HCT116 (cell line): Measurements from ENCODE around the gene FAM20B. TPM values are rescaled to one million over a fixed set of nuclear protein-coding genes. Genes with fewer than 3 reads are reported as not detected.

Experiments used
- ATAC-seq: fragments of 200-7000 bp; cut with Tn5 transposase; 2 replicates; pipeline ENCODE4 v1.9.1; 2020; ENCODE audit warnings: mild to moderate bottlenecking, moderate library complexity
- BruUV-seq: library from RNA; stranded (reverse); fragments of 400-500 nt; replicated peaks from 2 replicates; lab custom pipeline; 2021; lab: Mats Ljungman, UMichigan
- CTCF ChIA-PET: fragments of 300-600 bp; sonication (Branson Sonifier 250); formaldehyde crosslinking; loops from one replicate; lab custom pipeline; 2021; ENCODE audit warnings: antibody characterized with exemption; lab: Charles Lee
- POLR2A ChIA-PET: fragments of 300-600, 350-600 bp; sonication (Branson Sonifier 250); formaldehyde crosslinking; loops from one replicate; lab custom pipeline; 2021; ENCODE audit warnings: antibody characterized with exemption; lab: Charles Lee
- RAD21 ChIA-PET, 2 experiments: fragments of 300-600 bp; sonication (Branson Sonifier 250); formaldehyde crosslinking; loops; one replicate each; lab custom pipeline; 2023; ENCODE audit warnings: low total read pairs in 2 of 2; ENCODE audit not compliant: uncharacterized antibody in 2 of 2, unreplicated experiment in 2 of 2, low non-redundant PET in 1 of 2; lab: Charles Lee
- DNase-seq: peaks from one replicate; pipeline ENCODE4 v3.0.0-alpha.2; 2010; ENCODE audit warnings: low read depth, low spot score
- H2AFZ ChIP-seq: fragments of 200-600 bp; shearing (Covaris generic), sonication (generic); 2 replicates; pipeline ENCODE4 v1.6.1; 2017; ENCODE audit warnings: low read depth, mixed run types, mixed read lengths, antibody characterized with exemption, low read length; ENCODE audit not compliant: poor library complexity, severe bottlenecking
- H3K27ac ChIP-seq: 2 replicates; pipeline ENCODE4 v1.5.1; 2012; ENCODE audit warnings: low read depth, low read length
- H3K27me3 ChIP-seq: fragments of 200-600 bp; sonication (generic); 2 replicates; pipeline ENCODE4 v1.6.1; 2016; ENCODE audit warnings: mixed run types, low read length, mixed read lengths; ENCODE audit not compliant: insufficient read depth
- H3K36me3 ChIP-seq, 2 experiments: fragments of 200-500 bp in 1 of 2; fragments of 200-600 bp in 1 of 2; sonication (Bioruptor generic) in 1 of 2; sonication (generic) in 1 of 2; 2 replicates each; pipeline versions ENCODE4 v1.5.1 to v1.6.1; 2014 to 2016; ENCODE audit warnings: low read length in 2 of 2, inconsistent platforms in 1 of 2, mixed read lengths in 1 of 2, mixed run types in 1 of 2; ENCODE audit not compliant: insufficient read depth in 2 of 2, control insufficient read depth in 1 of 2
- H3K4me1 ChIP-seq, 2 experiments: fragments of 200-600 bp in 1 of 2; sonication (generic) in 1 of 2; 2 replicates each; pipeline versions ENCODE4 v1.5.1 to v1.6.1; 2012 to 2017; ENCODE audit warnings: low read length in 2 of 2, inconsistent platforms in 1 of 2, mild to moderate bottlenecking in 1 of 2, mixed read lengths in 1 of 2, mixed run types in 1 of 2, moderate library complexity in 1 of 2; ENCODE audit not compliant: insufficient read depth in 2 of 2, control insufficient read depth in 1 of 2
- H3K4me2 ChIP-seq: fragments of 200-600 bp; sonication (generic); 2 replicates; pipeline ENCODE4 v1.6.1; 2017; ENCODE audit warnings: mixed run types, low read length, mixed read lengths
- H3K4me3 ChIP-seq, 2 experiments: fragments of 200-600 bp in 1 of 2; sonication (generic) in 1 of 2; replicated peaks in 1 of 2; 2 replicates each; pipeline ENCODE4 v1.5.1; 2011 to 2016; ENCODE audit warnings: low read length in 2 of 2, control low read depth in 1 of 2, low read depth in 1 of 2, mild to moderate bottlenecking in 1 of 2, mixed read lengths in 1 of 2, mixed run types in 1 of 2
- H3K79me2 ChIP-seq: fragments of 200-600 bp; sonication (generic); 2 replicates; pipeline ENCODE4 v1.6.1; 2017; ENCODE audit warnings: mild to moderate bottlenecking, mixed run types, low read length, moderate library complexity, mixed read lengths; ENCODE audit not compliant: insufficient read depth
- H3K9ac ChIP-seq: fragments of 200-600 bp; sonication (generic); 2 replicates; pipeline ENCODE4 v1.6.1; 2016; ENCODE audit warnings: low read length, mixed read lengths
- H3K9me2 ChIP-seq: fragments of 200-600 bp; sonication (generic), shearing (Covaris generic); 2 replicates; pipeline ENCODE4 v1.6.1; 2017; ENCODE audit warnings: mixed run types, mild to moderate bottlenecking, moderate library complexity; ENCODE audit not compliant: insufficient read depth
- H3K9me3 ChIP-seq, 2 experiments: fragments of 200-500 bp in 1 of 2; fragments of 200-600 bp in 1 of 2; sonication (Bioruptor generic) in 1 of 2; sonication (generic) in 1 of 2; 2 replicates each; pipeline ENCODE4 v1.6.1; 2014 to 2017; ENCODE audit warnings: low read length in 2 of 2, mixed read lengths in 2 of 2, inconsistent platforms in 1 of 2, low read depth in 1 of 2, mild to moderate bottlenecking in 1 of 2, mixed run types in 1 of 2, moderate library complexity in 1 of 2; ENCODE audit not compliant: control insufficient read depth in 1 of 2, insufficient read depth in 1 of 2
- H4K20me1 ChIP-seq: fragments of 200-600 bp; sonication (generic), shearing (Covaris generic); 2 replicates; pipeline ENCODE4 v1.6.1; 2017; ENCODE audit warnings: mixed run types, mild to moderate bottlenecking, moderate library complexity; ENCODE audit not compliant: insufficient read depth
- CEBPB ChIP-seq: IDR thresholded peaks from 2 replicates; pipeline ENCODE4 v1.6.1; 2012; ENCODE audit warnings: low read depth
- ELF1 ChIP-seq: IDR thresholded peaks from 2 replicates; pipeline ENCODE4 v1.6.1; 2012; ENCODE audit warnings: low read depth, borderline replicate concordance
- POLR2AphosphoS5 ChIP-seq: IDR thresholded peaks from 2 replicates; pipeline ENCODE4 v1.6.1; 2011; ENCODE audit warnings: mild to moderate bottlenecking, low read depth, low read length, moderate library complexity
- RAD21 ChIP-seq: IDR thresholded peaks from 2 replicates; pipeline ENCODE4 v1.6.1; 2012; ENCODE audit warnings: low read depth, mild to moderate bottlenecking
- TCF7L2 ChIP-seq: IDR thresholded peaks from 2 replicates; pipeline ENCODE4 v1.7.0; 2011; ENCODE audit warnings: borderline replicate concordance, inconsistent platforms; ENCODE audit not compliant: insufficient read depth, insufficient read length; ENCODE audit errors: extremely low read depth
- ZBTB33 ChIP-seq: IDR thresholded peaks from 2 replicates; pipeline ENCODE4 v1.6.1; 2011; ENCODE audit warnings: mild to moderate bottlenecking, low read length, moderate library complexity; ENCODE audit not compliant: insufficient replicate concordance; ENCODE audit errors: extremely low read depth
- ZFX ChIP-seq: fragments of 450-650 bp; IDR thresholded peaks from 2 replicates; pipeline ENCODE4 v1.6.1; 2017
- intact Hi-C: fragments of 100-400 bp; cut with micrococcal nuclease; formaldehyde crosslinking; loops from 2 replicates; pipeline ENCODE4 v1.10.0; 2022
- total RNA-seq: library from RNA; stranded (reverse); gene quantifications from one replicate; pipeline ENCODE4 v1.2.1, GENCODE V29; 2021; ENCODE audit not compliant: unreplicated experiment
- TF ChIP-seq, protein P1 (sequence below): IDR thresholded peaks from 2 replicates; pipeline ENCODE4 v1.6.1; 2012
- TF ChIP-seq, protein P2 (sequence below): IDR thresholded peaks from 2 replicates; pipeline ENCODE4 v1.6.1; 2012

Gene FAM20B
- total RNA-seq, 1 experiment from 2014 or later, result 36.7 TPM

DNA sequence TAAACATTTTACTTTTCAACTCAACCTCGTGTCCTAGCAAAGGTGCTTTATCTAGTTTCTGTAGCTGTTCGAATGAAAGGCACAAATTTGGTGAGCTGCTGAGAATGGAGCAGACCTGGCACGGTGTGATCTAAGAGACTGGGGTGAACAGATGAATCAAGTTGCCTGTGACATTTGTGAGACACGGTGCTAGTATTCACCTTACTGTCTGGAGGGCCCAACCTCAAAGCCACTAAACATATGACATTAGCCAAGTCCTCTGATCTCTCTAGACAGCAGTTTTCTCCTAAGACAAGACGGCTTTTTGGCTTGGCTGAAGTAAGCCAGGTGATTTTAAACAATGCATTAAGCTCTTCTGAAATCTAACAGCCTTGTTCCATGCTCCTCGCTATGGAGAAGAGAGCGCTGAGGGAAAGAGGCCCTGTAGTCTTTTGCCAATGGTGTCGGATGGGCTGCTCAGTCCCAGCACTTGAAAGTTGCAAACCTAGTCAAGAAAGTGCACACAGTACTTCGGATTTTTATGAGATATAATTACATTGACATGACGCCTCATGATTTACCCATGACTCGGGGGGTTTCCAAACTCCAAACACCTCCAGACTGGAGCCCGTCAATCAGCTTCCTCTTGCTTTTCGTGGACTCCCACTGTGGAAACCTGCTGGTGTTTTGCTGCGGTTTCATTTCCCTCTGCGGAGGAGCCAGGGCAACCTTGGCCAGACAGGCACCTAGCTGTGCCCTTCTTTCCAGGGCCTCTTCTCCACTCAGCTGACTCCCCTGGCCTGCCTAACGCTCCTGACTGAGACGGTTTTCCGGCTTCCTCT lies 55.4 kb downstream of the FAM20B start:
- CTCF ChIA-PET, result interaction anchor here (0.5 to 2.0 kb wide), 3 partner anchors 24 to 734 kb away, joined by 3 to 10 read pairs (median 4); no protein-coding TSS in a partner anchor
- no peaks in the 10 kb centered on the region for H4K20me1 ChIP-seq
- ATAC-seq (no peak), DNase-seq (no peak)
- RAD21 ChIA-PET, result no interaction called here
- peak overlapping the region; percentile 88 for H3K9ac ChIP-seq
- no peaks in the 10 kb centered on the region for H3K9me2 ChIP-seq
- peaks cover 0 to 23% of the 10 kb centered on the region in 2 experiments; a peak in 3 of 4 replicates for H3K4me1 ChIP-seq
- no peak overlapping the region for H2AFZ ChIP-seq
- TSS peak; percentile 79 for BruUV-seq
- H3K27ac ChIP-seq, result peak overlapping the region; percentile 48
- intact Hi-C loops, result no loop called here
- peaks cover 0 to 4% of the 10 kb centered on the region in 2 experiments; a peak in 1 of 4 replicates for H3K36me3 ChIP-seq
- peak overlapping the region; percentile 73 to 82 for H3K4me3 ChIP-seq
- peaks cover 28% of the 10 kb centered on the region for H3K79me2 ChIP-seq
- H3K9me3 ChIP-seq, result no peaks in the 10 kb centered on the region
- POLR2A ChIA-PET, result interaction anchor here (0.5 kb wide), 1 partner anchor 213 kb away, joined by 4 read pairs; the partner anchor contains the start of gene SOAT1
- H3K4me2 ChIP-seq, result peak overlapping the region; percentile 91
- TF ChIP-seq TCF7L2, result no peak
- TF ChIP-seq ZFX, result no peak
- no peak for TF ChIP-seq POLR2AphosphoS5
- TF ChIP-seq CEBPB, result no peak
- TF ChIP-seq ZBTB33, result no peak
- no peak for TF ChIP-seq ELF1
- TF ChIP-seq, protein P1, sequence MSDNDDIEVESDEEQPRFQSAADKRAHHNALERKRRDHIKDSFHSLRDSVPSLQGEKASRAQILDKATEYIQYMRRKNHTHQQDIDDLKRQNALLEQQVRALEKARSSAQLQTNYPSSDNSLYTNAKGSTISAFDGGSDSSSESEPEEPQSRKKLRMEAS, result no peak
- no peak for TF ChIP-seq RAD21
- TF ChIP-seq, protein P2, sequence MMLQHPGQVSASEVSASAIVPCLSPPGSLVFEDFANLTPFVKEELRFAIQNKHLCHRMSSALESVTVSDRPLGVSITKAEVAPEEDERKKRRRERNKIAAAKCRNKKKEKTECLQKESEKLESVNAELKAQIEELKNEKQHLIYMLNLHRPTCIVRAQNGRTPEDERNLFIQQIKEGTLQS, result no peak
- no peaks in the 10 kb centered on the region for H3K27me3 ChIP-seq
